DOHH2 (cell line): ENCODE results near the gene FXYD6.

Source experiments
- H3F3A ChIP-seq: fragments of 200-600 bp; sonication (generic), shearing (Covaris generic); 2 replicates; pipeline ENCODE4 v1.6.0; 2016; ENCODE audit warnings: antibody characterized with exemption, mild to moderate bottlenecking; ENCODE audit not compliant: control insufficient read depth, insufficient read depth
- H3K27ac ChIP-seq: fragments of 200-600 bp; sonication (generic); 2 replicates; pipeline ENCODE4 v1.5.1; 2014; ENCODE audit warnings: low read depth, mild to moderate bottlenecking, low read length, moderate library complexity
- H3K27me3 ChIP-seq: fragments of 200-600 bp; sonication (generic); 2 replicates; pipeline ENCODE4 v1.6.1; 2014; ENCODE audit warnings: mild to moderate bottlenecking, low read length, mixed read lengths; ENCODE audit not compliant: control insufficient read depth
- H3K36me3 ChIP-seq: fragments of 200-600 bp; sonication (generic); 2 replicates; pipeline ENCODE4 v1.6.1; 2014; ENCODE audit warnings: mild to moderate bottlenecking, low read length, moderate library complexity, mixed read lengths; ENCODE audit not compliant: control insufficient read depth
- H3K4me1 ChIP-seq: fragments of 200-600 bp; sonication (generic); 2 replicates; pipeline ENCODE4 v1.6.1; 2014; ENCODE audit warnings: mild to moderate bottlenecking, low read length, mixed read lengths; ENCODE audit not compliant: control insufficient read depth
- H3K4me2 ChIP-seq: fragments of 200-600 bp; sonication (generic); 2 replicates; pipeline ENCODE4 v1.6.0; 2014; ENCODE audit warnings: mild to moderate bottlenecking, low read length, moderate library complexity
- H3K4me3 ChIP-seq: fragments of 200-600 bp; sonication (generic); 2 replicates; pipeline ENCODE4 v1.5.1; 2014; ENCODE audit warnings: mild to moderate bottlenecking, low read length, mixed read lengths
- H3K79me2 ChIP-seq: fragments of 200-600 bp; sonication (generic); 2 replicates; pipeline ENCODE4 v1.6.1; 2014; ENCODE audit warnings: mild to moderate bottlenecking, low read length, mixed read lengths; ENCODE audit not compliant: control insufficient read depth
- H3K9me2 ChIP-seq: fragments of 200-600 bp; sonication (generic); replicated peaks from 2 replicates; pipeline ENCODE4 v1.6.1; 2014; ENCODE audit warnings: mild to moderate bottlenecking, low read length, mixed read lengths; ENCODE audit not compliant: control insufficient read depth
- H3K9me3 ChIP-seq: fragments of 200-600 bp; sonication (generic); 2 replicates; pipeline ENCODE4 v1.6.1; 2014; ENCODE audit warnings: antibody characterized with exemption, low read length, mixed read lengths; ENCODE audit not compliant: control insufficient read depth, insufficient read depth
- H4K20me1 ChIP-seq: fragments of 200-600 bp; sonication (generic); 2 replicates; pipeline ENCODE4 v1.6.0; 2014; ENCODE audit warnings: low read depth, mild to moderate bottlenecking, antibody characterized with exemption, low read length, moderate library complexity; ENCODE audit not compliant: control insufficient read depth, insufficient read depth
- EZH2phosphoT487 ChIP-seq: fragments of 200-600 bp; sonication (generic); IDR thresholded peaks from 2 replicates; pipeline ENCODE4 v1.6.1; 2017; ENCODE audit warnings: borderline replicate concordance, mild to moderate bottlenecking, antibody characterized with exemption, low read length, moderate library complexity, mixed read lengths
- TF ChIP-seq, protein P1 (sequence below): fragments of 200-600 bp; sonication (generic); IDR thresholded peaks from one replicate; pipeline ENCODE4 v1.5.1; 2014; ENCODE audit warnings: antibody characterized with exemption, mild to moderate bottlenecking, low read depth, low read length; ENCODE audit not compliant: poor library complexity, severe bottlenecking

FXYD6 gene

DNA sequence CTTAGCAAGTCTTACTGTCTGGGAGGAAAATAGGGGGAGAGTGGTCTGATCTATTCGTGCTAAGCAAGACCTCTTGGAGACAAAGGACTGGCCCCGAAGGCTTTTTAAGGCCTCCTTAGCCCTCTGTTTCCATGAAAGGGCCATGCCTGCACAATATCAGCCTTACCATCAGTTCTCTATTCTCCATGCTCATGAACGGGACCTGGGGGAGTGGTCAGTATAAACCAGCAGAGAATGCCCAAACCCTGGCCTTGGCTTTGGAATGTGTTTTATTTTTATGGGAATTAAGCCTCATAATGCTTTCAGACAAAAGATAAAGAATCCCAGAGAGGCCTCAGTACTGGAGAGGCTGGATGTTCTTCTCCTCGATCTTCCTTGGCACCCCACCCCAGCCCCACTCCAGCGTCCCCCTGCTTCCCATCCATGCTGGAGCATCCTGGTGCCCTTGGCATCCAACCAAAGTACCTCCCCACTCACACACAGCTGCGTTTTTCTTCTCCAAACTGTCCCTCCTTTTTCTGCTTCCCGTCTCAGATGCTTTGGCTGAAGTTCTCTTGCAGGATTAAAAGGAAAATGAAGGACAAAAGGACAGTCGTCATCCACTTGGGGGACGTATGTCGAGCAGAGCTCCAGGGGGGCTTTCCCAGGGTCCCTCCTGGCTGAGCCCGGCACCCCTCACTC lies 18.6 kb downstream of the FXYD6 start:
- Histone ChIP-seq H3K4me1 (no peaks in the 10 kb centered on the region), H3K4me2 (no peak overlapping the region), H3K36me3 (no peaks in the 10 kb centered on the region), H3K27ac (no peak overlapping the region), H3F3A (no peaks in the 10 kb centered on the region), H3K79me2 (no peaks in the 10 kb centered on the region), H4K20me1 (no peaks in the 10 kb centered on the region), H3K4me3 (no peak overlapping the region), H3K27me3 (peaks cover 14% of the 10 kb centered on the region), H3K9me3 (no peaks in the 10 kb centered on the region), H3K9me2 (no peaks in the 10 kb centered on the region)
- TF ChIP-seq, protein P1, sequence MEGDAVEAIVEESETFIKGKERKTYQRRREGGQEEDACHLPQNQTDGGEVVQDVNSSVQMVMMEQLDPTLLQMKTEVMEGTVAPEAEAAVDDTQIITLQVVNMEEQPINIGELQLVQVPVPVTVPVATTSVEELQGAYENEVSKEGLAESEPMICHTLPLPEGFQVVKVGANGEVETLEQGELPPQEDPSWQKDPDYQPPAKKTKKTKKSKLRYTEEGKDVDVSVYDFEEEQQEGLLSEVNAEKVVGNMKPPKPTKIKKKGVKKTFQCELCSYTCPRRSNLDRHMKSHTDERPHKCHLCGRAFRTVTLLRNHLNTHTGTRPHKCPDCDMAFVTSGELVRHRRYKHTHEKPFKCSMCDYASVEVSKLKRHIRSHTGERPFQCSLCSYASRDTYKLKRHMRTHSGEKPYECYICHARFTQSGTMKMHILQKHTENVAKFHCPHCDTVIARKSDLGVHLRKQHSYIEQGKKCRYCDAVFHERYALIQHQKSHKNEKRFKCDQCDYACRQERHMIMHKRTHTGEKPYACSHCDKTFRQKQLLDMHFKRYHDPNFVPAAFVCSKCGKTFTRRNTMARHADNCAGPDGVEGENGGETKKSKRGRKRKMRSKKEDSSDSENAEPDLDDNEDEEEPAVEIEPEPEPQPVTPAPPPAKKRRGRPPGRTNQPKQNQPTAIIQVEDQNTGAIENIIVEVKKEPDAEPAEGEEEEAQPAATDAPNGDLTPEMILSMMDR: no peak
- no peak for TF ChIP-seq EZH2phosphoT487

DNA sequence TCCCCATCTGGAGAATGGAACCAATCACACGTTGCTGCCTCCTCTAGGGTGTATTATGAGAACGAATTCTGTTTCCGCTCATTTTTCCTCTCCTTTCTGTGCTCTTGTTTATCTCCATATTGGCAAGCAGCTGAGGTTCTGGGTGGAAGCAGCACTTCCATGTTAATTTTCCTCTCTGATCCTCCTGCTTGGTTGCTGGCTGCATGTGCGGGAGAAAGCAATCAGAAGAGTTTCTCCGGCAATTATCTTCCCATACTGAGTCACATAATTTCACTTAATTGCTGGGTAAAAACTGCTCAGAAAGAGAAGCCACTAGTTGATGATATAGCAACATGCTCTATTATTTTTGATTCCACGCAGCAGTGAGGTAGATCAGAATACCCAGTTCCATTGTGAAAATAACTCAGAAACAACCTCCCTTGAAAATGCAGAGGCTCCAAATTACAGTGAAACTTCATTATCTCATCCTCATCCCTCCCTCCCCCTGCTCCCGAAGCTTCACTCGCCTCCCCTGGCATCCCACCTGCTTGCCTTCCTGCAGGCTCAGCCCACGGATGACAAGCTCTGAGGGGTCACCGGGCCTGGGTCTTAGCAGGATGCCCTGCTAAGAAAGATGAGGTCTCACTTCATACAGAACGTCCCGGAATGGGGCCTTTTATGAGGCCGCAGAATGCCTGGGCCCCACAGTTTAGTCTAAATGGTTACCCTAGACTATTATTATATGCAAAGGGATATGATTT lies 20.4 kb downstream of the FXYD6 start:
- Histone ChIP-seq H3F3A (no peaks in the 10 kb centered on the region), H3K9me3 (no peaks in the 10 kb centered on the region), H4K20me1 (no peaks in the 10 kb centered on the region), H3K4me3 (no peak overlapping the region), H3K27ac (no peak overlapping the region), H3K9me2 (no peaks in the 10 kb centered on the region), H3K4me1 (no peaks in the 10 kb centered on the region), H3K79me2 (no peaks in the 10 kb centered on the region), H3K4me2 (no peak overlapping the region), H3K27me3 (peaks cover 30% of the 10 kb centered on the region), H3K36me3 (no peaks in the 10 kb centered on the region)
- TF ChIP-seq, protein P1: no peak
- TF ChIP-seq EZH2phosphoT487: no peak

DNA sequence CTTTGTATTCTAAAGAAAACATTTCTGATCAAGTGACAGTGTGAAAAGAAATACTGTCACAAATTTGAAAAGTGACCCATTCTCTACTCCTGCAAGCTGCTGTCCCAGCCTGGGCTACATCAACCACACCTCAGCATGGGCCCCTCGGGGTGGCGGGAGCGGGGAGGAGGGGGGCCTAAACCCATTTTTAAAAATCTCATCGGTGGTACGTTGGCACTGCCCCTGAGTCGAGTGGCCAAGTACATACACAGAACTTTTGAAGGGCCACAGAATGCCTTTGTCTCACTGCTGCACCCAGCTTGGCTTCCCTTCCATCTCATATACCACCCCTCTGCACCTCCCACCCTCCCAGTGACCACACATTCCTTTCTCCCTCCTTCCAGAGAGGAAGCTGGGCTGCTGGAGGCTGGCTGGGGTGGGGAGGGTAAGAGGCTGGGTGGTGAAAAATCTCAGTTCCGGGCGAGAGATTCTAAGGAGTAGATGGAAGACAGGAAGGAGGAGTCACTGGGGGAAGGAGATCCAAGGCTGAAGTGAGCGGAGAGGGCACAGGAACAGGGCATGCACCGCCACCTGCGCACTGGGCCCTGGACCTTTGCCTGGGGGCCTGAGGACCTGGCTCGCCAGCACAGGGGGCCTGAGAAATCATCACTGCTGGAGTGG lies 21.1 kb downstream of the FXYD6 start:
- Histone ChIP-seq H4K20me1 (no peaks in the 10 kb centered on the region), H3K79me2 (no peaks in the 10 kb centered on the region), H3K4me2 (no peak overlapping the region), H3K27me3 (peaks cover 31% of the 10 kb centered on the region), H3K36me3 (no peaks in the 10 kb centered on the region), H3K4me1 (no peaks in the 10 kb centered on the region), H3F3A (no peaks in the 10 kb centered on the region), H3K9me3 (no peaks in the 10 kb centered on the region), H3K27ac (no peak overlapping the region), H3K4me3 (no peak overlapping the region), H3K9me2 (no peaks in the 10 kb centered on the region)
- TF ChIP-seq, protein P1: no peak
- no peak for TF ChIP-seq EZH2phosphoT487
